Lung (tissue), 12 donors: Measurements from ENCODE around the gene KLRF2. TPM values are rescaled to one million over a fixed set of nuclear protein-coding genes. Genes with fewer than 3 reads are reported as not detected.
A peak's percentile ranks its signal among the peaks of the same experiment; 100 is the strongest.

Source experiments
- ATAC-seq: fragments of 200-7000 bp; cut with Tn5 transposase; one replicate; pipeline ENCODE4 v1.9.1; 2020; ENCODE audit warnings: moderate number of reproducible peaks; ENCODE audit not compliant: insufficient read depth, low FRiP score
- DNase-seq, 3 donors: peaks; one replicate each; pipeline ENCODE4 v3.0.0-alpha.2; 2013 to 2017
- H3K27ac ChIP-seq, 2 donors: one replicate each; pipeline ENCODE4 v1.5.1; 2013; ENCODE audit warnings: mild to moderate bottlenecking in 2 of 2, moderate library complexity in 2 of 2, control low read depth in 1 of 2, inconsistent platforms in 1 of 2, low read depth in 1 of 2, low read length in 1 of 2
- H3K27me3 ChIP-seq, 3 donors: one replicate each; pipeline ENCODE4 v1.5.1; 2013; ENCODE audit warnings: low read length in 2 of 3; ENCODE audit not compliant: control insufficient read depth in 3 of 3, insufficient read depth in 3 of 3
- H3K36me3 ChIP-seq, 4 donors: one replicate each; pipeline ENCODE4 v1.5.1; 2013; ENCODE audit warnings: low read length in 4 of 4, mild to moderate bottlenecking in 1 of 4, moderate library complexity in 1 of 4; ENCODE audit not compliant: control insufficient read depth in 4 of 4, insufficient read depth in 4 of 4
- H3K4me1 ChIP-seq, 5 donors: one replicate each; pipeline ENCODE4 v1.5.1; 2013; ENCODE audit warnings: low read length in 5 of 5, mild to moderate bottlenecking in 2 of 5, moderate library complexity in 1 of 5; ENCODE audit not compliant: control insufficient read depth in 5 of 5, insufficient read depth in 5 of 5
- H3K4me3 ChIP-seq: one replicate; pipeline ENCODE4 v1.5.1; 2013; ENCODE audit warnings: mild to moderate bottlenecking, control low read depth, moderate library complexity
- H3K9ac ChIP-seq, 2 donors: one replicate each; pipeline ENCODE4 v1.5.1; 2013; ENCODE audit warnings: low read length in 2 of 2, control low read depth in 1 of 2; ENCODE audit not compliant: insufficient read depth in 1 of 2
- H3K9me3 ChIP-seq, 4 donors: one replicate each; pipeline ENCODE4 v1.5.1; 2013; ENCODE audit warnings: low read length in 3 of 4, mild to moderate bottlenecking in 1 of 4, moderate library complexity in 1 of 4; ENCODE audit not compliant: control insufficient read depth in 4 of 4, insufficient read depth in 3 of 4
- CTCF ChIP-seq: IDR thresholded peaks from 2 replicates; pipeline ENCODE4 v1.5.1; 2012; ENCODE audit warnings: mild to moderate bottlenecking; ENCODE audit errors: control extremely low read depth, extremely low read depth
- WGBS, 2 donors: extraction: QIAGEN DNeasy Blood & Tissue Kit; methylation state at CpG; one replicate each; pipeline ENCODE4 v1.1.7; 2013; 5-methylcytosine and 5-hydroxymethylcytosine counted together
- polyA plus RNA-seq, 2 donors: library from polyadenylated mRNA; stranded (reverse); fragments of 200-250 nt; gene quantifications; one replicate each; pipeline ENCODE4 v1.2.1, GENCODE V29; 2013
- total RNA-seq, 2 donors: library from RNA; depleted of rRNA in 1 of 2; stranded (reverse); fragments of >200 nt in 1 of 2; gene quantifications; one replicate each; pipeline ENCODE4 v1.2.1, GENCODE V29; 2014 to 2021
- donor health status: control.
- donor health status: control.
- donor health status: Bipolar disorder and iron deficiency.
- donor health status: healthy.
- donor health status: DM: yes; HTN: yes; CAD: no.

The KLRF2 gene
- total and polyA plus RNA-seq, 4 donors: not detected

- Histone ChIP-seq H3K27me3 (peaks cover 0 to 2% (median 0%) of the 10 kb centered on the region in 3 donors), H3K9ac (no peak overlapping the region), H3K4me3 (no peak overlapping the region), H3K4me1 (no peaks in the 10 kb centered on the region), H3K27ac (no peak overlapping the region), H3K36me3 (no peaks in the 10 kb centered on the region), H3K9me3 (no peaks in the 10 kb centered on the region)
- ATAC-seq (no peak), DNase-seq (peak in 1 of 3 donors; percentile 36)
- TF ChIP-seq CTCF: no peak
These were observed 1.9 kb downstream of the KLRF2 start for GRCh38 chr12:9883175-9883574.

- Histone ChIP-seq H3K27ac (no peak overlapping the region), H3K36me3 (no peaks in the 10 kb centered on the region), H3K27me3 (peaks cover 0 to 2% (median 0%) of the 10 kb centered on the region in 3 donors), H3K9me3 (no peaks in the 10 kb centered on the region), H3K4me3 (no peak overlapping the region), H3K9ac (no peak overlapping the region), H3K4me1 (no peaks in the 10 kb centered on the region)
- 66 to 72% methylated on average over 4 of the region's 4 CpGs for WGBS, 2 donors
- no peak for TF ChIP-seq CTCF
- ATAC-seq: no peak
- DNase-seq: no peak
These were observed 7.5 kb downstream of the KLRF2 start for GRCh38 chr12:9888665-9889273.

GRCh38 chr12:9895215-9895971 lies 14.1 kb downstream of the KLRF2 start:
- no peaks in the 10 kb centered on the region for H3K9me3 ChIP-seq
- 81 to 91% methylated on average over 6 of the region's 6 CpGs for WGBS, 2 donors
- no peak overlapping the region for H3K9ac ChIP-seq
- TF ChIP-seq CTCF: no peak
- no peak overlapping the region for H3K27ac ChIP-seq
- no peaks in the 10 kb centered on the region for H3K36me3 ChIP-seq
- DNase-seq: no peak
- H3K4me3 ChIP-seq: no peak overlapping the region
- no peak for ATAC-seq
- H3K4me1 ChIP-seq: no peaks in the 10 kb centered on the region
- H3K27me3 ChIP-seq: no peaks in the 10 kb centered on the region
